ENCODE results near the gene ATP8B3. TPM values are rescaled to one million over a fixed set of nuclear protein-coding genes. Genes with fewer than 3 reads are reported as not detected.

The ATP8B3 gene
- total RNA-seq, 2 donors from 2014 or later, result 0.52 TPM; not detected in 1

DNA sequence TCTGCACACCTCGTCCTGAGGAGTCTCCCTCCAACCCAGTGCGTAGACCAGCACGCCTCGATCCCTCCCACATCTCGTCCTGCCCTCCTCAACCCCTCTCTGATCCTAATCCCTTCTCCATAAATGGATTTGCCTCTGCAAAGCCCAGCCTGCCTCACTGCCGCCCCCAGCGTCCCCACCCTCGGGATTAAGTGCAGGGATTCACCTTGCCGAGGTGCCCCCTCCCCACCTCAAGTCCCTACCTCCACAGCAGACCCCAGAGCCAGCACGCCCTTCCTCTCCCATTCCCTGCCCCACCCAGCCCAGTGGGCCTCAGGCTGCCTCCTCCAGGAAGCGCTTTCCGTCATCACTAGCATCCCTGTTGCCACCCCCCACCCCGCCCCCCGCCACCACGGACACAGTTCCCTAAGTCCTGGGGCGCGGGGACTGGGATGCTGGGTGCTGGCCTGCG, 47.3 kb upstream of the ATP8B3 start:
- Histone ChIP-seq H3K27ac (peak overlapping the region in 1 of 4 donors; percentile 30), H3K27me3 (no peaks in the 10 kb centered on the region), H3K9me3 (no peaks in the 10 kb centered on the region), H3K4me1 (peaks cover 73% of the 10 kb centered on the region), H3K4me3 (no peak overlapping the region), H3K36me3 (replicated peaks in 1 of 2; ENCODE audit: insufficient read depth in 1 of 2, low read depth in 2 of 2) (no peaks in the 10 kb centered on the region)
- ATAC-seq (no peak), DNase-seq (peak in 1 of 4 donors; percentile 13)
- WGBS, 2 donors, result 66 to 70% methylated on average over 14 to 18 of the region's 18 CpGs
- intact Hi-C loops (cut with DNase I), result no loop called here
- TF ChIP-seq POLR2A (IDR thresholded peaks at IDR 0.05), result no peak
- TF ChIP-seq, protein P1, sequence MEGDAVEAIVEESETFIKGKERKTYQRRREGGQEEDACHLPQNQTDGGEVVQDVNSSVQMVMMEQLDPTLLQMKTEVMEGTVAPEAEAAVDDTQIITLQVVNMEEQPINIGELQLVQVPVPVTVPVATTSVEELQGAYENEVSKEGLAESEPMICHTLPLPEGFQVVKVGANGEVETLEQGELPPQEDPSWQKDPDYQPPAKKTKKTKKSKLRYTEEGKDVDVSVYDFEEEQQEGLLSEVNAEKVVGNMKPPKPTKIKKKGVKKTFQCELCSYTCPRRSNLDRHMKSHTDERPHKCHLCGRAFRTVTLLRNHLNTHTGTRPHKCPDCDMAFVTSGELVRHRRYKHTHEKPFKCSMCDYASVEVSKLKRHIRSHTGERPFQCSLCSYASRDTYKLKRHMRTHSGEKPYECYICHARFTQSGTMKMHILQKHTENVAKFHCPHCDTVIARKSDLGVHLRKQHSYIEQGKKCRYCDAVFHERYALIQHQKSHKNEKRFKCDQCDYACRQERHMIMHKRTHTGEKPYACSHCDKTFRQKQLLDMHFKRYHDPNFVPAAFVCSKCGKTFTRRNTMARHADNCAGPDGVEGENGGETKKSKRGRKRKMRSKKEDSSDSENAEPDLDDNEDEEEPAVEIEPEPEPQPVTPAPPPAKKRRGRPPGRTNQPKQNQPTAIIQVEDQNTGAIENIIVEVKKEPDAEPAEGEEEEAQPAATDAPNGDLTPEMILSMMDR (IDR thresholded peaks at IDR 0.05), result no peak

DNA sequence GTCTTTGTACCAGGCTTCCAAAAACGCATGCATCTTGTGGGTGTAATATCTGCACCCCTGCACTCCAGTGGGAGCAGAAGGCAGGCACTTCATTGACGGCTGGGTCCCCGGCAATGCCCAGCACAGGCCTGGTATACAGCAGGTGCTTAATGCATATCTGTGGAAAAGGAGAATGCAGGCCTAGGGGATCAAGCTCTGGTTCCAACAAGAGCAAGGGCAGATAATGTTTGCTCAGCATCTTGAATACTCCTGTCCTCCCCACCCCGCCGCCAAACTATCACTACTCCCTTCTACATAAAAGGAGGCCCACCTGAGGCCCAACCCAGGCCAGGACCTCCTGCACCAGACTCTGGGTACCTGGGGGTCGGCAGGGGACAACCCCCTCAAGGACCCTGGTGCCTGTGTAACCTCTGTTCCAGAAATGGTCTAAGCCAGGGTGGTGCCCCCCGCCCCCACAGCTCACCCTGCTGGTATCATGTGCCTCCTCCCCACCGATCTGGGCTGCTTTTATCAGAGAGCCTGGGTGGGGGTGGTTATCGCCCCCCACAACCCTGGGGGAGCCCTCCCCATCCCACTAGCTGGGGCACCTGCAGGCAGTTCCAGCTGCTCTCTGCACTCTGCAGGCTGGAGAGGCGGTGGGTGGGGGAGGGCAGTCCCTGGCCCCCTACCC, 46.5 kb upstream of the ATP8B3 start:
- Histone ChIP-seq H3K4me3 (no peak overlapping the region), H3K27me3 (no peaks in the 10 kb centered on the region), H3K27ac (peak overlapping the region in 3 of 4 donors; percentile 78 to 88 (median 86)), H3K4me1 (peaks cover 78% of the 10 kb centered on the region), H3K9me3 (no peaks in the 10 kb centered on the region), H3K36me3 (replicated peaks in 1 of 2; ENCODE audit: insufficient read depth in 1 of 2, low read depth in 2 of 2) (no peaks in the 10 kb centered on the region)
- DNase-seq (peak in 1 of 4 donors; percentile 11), ATAC-seq (no peak)
- intact Hi-C loops (cut with DNase I), result no loop called here
- WGBS, 2 donors, result 71 to 90% methylated on average over 6 to 10 of the region's 10 CpGs
- TF ChIP-seq, protein P1 (IDR thresholded peaks at IDR 0.05), result no peak
- no peak for TF ChIP-seq POLR2A (IDR thresholded peaks at IDR 0.05)

DNA sequence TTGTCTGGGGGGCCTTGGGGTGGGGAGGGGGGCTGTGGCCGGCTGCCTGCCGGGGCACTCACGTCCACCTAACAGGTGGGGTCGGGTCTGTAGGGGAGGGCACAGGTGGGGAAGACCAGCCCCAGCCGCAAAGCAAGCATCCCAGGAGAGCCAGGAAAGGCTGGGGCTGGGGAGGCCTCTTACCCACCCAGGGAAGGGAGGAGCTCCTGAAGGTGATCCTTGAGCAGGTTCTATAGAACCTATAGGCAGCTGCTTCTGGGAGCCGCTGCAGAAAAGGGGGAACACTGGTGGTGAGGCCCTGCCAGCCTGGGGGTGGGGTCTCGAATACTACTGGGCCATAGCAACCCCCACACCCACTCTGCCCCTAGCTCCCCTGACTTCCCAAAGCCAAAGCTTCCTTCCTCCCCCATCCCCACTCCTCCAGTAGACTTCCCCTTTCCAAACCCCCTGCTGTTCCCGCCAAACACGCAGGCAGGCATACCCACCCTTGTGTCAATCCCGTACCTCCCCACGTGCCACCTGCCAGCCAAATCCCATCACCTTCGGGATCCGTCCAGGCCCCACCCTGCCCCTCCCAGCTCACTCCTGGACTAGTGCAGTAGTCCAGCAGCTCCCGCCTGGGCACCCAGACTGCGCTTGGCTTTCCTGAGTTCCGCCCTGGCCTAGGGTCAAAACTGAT, 45.7 kb upstream of the ATP8B3 start:
- intact Hi-C loops (cut with DNase I), result no loop called here
- DNase-seq (peak in 2 of 4 donors; percentile 12 to 37), ATAC-seq (no peak)
- TF ChIP-seq, protein P1 (IDR thresholded peaks at IDR 0.05), result no peak
- no peak for TF ChIP-seq POLR2A (IDR thresholded peaks at IDR 0.05)
- peaks cover 85% of the 10 kb centered on the region for H3K4me1 ChIP-seq
- H3K9me3 ChIP-seq, result no peaks in the 10 kb centered on the region
- 29 to 73% methylated on average over 10 to 15 of the region's 16 CpGs for WGBS, 2 donors
- H3K36me3 ChIP-seq (replicated peaks in 1 of 2; ENCODE audit: insufficient read depth in 1 of 2, low read depth in 2 of 2), result no peaks in the 10 kb centered on the region
- H3K27me3 ChIP-seq, result no peaks in the 10 kb centered on the region
- H3K27ac ChIP-seq, result peak overlapping the region; percentile 42 to 88 (median 82)
- H3K4me3 ChIP-seq, result no peak overlapping the region

DNA sequence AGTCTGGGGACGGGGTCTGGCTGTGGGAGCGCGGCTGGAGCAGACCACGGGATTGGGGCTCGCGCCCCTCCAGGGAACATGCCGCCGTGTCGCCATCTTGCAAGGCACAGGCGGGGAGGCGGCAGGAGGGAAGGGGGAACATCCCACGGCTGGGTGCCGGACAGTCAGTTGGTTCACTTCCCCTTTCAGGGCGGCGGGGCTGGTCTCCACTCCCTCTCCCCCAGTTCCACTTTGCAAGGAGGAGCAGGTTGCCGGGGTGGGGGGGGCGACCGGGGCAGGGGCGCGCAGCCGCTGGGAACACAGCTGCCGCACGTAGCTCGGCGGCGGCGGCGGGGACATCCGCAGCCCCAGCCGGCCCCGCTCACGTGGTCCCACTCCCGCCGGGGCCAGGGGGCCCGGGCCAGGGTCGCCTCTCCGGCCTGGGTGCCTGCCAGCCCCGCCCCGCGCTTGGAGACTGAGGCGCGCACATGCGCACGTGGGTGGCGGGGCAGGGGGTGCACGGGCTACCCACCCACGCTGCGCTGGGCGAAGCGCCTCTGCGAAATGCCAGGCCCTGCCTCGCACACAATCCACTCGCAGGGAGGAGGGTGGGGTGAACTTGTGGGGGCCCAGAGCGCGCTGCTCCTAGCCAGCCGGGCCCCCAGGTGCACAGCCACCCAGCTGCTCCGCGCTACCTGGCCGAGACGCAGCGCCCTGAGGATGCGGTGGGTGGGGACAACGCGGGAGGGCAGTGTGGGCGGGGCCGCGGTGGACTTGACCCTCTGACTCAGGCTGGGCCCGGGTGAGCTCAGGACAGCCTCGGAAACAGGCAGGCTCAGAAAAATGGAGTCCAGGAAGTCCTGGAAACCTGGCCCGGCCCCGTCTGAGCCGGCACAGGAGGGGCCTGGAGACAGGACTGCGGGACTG, 44.9 kb upstream of the ATP8B3 start:
- WGBS, 2 donors, result 26 to 39% methylated on average over 22 to 60 of the region's 73 CpGs
- ATAC-seq (peak; percentile 65), DNase-seq (peak; percentile 74 to 92 (median 88))
- H3K27me3 ChIP-seq, result no peaks in the 10 kb centered on the region
- no peak overlapping the region for H3K4me3 ChIP-seq
- peak overlapping the region; percentile 49 to 88 (median 82) for H3K27ac ChIP-seq
- H3K4me1 ChIP-seq, result peaks cover 79% of the 10 kb centered on the region
- no peaks in the 10 kb centered on the region for H3K9me3 ChIP-seq
- intact Hi-C loops (cut with DNase I), result no loop called here
- H3K36me3 ChIP-seq (replicated peaks in 1 of 2; ENCODE audit: insufficient read depth in 1 of 2, low read depth in 2 of 2), result no peaks in the 10 kb centered on the region
- peak in 2 of 3 donors; percentile 47 to 57 for TF ChIP-seq POLR2A (IDR thresholded peaks at IDR 0.05)
- TF ChIP-seq, protein P1 (IDR thresholded peaks at IDR 0.05), result no peak
